AML-193 (cell line): ENCODE results near the gene THSD4.

Source experiments
- DNase-seq, 2 experiments: peaks; one replicate each; lab custom pipeline; 2025; lab: John Stamatoyannopoulos, UW

The THSD4 gene

DNA sequence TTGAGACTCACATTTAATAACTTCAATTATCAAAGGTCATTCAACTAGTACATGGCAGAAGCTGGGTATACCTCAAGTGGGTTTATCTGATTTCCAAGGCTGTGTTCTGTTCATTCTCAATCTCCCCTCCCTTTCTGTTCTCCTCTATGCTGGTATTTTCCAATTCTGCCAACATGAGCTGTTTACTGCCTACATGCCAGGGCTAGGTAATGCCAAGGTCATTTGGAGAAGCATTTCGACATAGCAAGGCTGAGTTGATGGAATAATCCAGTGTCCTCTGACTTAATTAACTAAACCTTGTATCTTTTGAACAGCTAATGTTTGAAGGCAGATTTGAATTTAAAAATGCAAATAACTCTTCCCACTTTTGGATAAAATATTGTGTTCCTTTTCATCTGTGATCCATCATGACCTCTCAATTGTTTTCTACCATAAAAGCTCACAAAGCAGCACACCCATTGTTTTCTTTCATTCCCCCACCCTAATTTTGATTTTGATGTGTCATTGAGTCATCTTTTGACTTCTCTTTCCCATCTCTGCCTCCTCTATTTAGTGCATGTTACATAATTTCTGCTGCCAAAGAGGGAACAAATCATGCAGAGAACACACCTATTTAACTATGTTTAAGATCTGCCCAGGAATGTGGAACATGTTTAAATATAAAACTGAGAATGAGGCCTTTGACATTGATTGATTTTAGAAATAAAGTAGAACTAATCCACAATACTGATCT is 386.2 kb downstream of the THSD4 start:
- no peak for DNase-seq

DNA sequence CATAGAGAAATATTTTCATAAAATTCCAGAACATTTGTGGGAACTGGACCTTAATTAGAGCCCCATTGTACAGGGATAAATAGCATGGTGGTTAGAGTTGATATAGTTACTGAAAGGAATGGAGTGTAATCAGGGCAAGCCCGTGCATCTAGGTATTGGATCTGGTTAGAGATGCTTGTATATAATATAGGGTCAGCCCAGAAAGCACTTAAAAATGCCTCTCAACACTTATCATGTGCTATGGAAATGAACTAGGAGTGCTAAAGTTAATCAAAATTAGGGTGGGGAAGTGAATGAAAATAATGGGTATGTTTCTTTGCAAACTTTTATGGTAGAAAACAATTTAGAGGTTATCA is 386.8 kb downstream of the THSD4 start:
- DNase-seq = no peak

DNA sequence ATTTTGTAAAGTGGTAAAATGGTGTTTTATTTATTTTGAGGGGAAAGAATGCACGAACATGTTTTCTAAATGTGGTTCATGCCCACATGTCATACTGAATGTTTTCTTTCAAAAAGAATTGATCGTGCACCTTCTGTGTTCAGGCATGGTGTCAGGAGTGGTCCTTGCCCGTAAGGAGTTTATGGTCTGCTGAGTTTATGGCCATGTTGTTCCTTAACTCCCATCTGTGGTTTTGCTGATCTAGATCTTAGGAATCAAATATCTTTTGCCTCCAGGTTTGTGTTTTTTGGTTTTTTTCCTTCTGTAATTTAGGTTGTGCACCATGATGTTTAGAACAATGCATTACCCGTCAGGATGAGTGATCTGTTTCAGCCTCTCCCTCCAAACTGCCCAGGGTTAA is 390.7 kb downstream of the THSD4 start:
- no peak for DNase-seq

DNA sequence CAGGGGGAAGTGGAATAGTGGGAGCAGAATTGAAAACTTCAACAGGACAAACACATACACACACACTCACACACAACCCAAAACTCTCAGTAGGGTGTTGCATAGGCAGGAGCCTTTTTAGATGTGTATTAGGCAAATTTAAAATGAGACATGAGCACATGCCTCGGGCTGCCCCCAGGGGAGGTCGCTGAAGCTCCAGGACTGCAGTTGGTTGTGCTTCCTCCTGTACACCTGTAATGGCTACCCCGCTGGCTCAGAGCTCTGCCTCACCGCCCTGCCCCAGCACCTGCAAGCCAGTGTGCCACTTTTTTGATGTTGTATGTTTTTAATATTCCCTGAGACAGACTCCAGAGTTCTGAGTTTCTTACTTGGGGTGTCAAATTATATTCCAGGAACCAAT is 391.7 kb downstream of the THSD4 start:
- DNase-seq = no peak

DNA sequence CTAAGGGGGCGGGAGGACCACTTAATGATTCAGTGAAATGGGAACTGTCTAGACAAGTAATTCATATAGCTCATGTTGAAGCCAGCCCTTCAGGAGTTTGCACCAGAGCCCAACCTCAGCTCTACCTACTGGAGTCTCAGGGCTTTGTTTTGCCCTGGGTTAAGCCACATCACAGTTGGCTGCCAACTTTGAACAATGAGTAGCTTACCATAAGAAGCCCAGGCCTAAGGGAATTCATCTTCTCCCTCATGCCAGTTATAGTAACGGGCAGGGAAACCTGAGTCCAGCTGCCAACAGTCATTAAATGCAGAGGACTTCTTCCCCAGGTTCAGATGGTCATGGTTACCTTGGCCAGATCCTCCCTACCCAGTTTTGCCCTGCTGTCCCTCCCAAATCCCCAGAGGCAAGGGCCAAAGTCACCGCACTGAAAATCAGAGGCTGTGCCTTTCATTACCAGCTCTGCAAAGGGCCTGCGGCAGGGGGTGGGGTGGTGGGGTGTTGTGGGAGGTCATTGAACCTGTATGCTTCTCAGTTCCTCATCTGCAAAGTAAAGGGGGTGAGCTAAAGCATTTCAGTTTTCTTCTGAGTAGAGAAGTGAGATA is 392.9 kb downstream of the THSD4 start:
- no peak for DNase-seq

DNA sequence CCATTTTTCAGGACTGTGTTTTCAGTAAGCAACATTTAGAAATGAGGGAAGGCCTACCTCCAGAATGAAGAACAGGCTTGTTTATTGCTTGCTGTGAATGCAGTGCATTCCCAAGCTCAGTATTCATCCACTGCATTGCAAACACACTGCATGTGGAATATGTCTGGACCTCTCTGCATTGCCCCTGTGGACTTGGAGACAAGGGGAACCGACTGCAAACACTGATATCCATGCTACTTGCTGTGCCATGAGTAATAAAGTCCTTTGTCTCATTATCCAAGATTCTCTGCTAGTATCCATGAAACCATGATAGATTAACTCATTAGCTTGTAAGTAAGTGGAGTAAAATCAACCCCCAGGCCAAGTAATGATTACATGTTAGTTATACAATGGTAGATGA is 393.9 kb downstream of the THSD4 start:
- DNase-seq = no peak

DNA sequence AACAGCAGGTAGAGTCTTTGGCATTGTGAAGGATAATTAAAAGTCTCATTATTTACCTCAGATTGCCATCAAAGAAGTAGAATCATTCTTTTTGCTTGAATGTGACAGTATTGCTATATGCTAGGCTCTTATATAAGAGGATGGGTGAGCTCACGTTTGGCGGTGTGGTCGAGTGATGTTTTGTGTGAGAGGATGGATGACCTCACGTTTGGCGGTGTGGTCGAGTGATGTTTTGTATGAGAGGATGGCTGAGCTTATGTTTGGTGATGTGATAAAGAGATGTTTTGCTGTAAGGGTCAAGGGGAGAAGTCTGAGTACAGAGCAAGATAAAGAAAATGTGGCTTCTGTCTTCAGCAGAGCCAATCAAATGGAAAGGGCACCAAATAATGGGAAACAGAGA is 395.5 kb downstream of the THSD4 start:
- DNase-seq = no peak

DNA sequence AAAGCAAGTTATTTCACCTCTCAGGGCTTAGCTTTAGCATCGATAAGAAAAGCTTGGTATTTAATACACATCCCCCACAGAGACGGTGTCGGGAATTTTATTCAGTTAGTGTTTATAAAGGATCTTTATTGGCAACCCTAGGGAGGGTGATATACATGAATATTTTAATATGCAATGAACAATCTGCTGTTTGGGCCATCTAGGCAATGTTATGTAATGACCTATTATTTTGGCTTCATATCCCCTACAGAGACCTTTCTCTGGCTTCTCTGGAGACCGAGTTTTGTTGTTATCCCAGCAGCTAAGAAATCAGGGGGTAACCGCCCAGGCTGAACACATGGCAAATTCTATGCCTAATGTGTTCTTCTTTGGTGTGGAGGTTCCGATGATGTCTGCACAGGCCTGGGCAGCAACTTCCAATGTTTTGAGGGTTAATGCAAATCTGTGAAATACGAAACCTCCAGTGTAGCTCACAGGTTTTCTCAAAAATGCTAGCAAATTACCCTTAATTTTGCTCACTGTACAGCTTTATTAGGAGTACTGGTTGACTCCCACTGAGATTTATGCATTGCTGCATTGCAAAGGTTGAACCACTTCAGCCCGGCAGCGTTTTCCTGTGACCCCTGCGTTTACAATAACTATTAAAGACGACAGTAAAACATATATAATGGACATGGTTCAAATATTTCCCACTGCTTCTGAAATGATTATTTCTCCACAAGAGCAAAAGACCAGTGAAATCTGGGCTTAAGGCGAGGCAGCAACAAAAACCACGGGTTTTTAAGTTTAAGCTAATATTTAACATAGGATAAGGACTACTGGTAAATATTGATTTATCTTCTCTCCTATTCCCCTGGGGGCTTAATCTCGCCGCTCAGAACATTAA is 396.8 kb downstream of the THSD4 start:
- no peak for DNase-seq

DNA sequence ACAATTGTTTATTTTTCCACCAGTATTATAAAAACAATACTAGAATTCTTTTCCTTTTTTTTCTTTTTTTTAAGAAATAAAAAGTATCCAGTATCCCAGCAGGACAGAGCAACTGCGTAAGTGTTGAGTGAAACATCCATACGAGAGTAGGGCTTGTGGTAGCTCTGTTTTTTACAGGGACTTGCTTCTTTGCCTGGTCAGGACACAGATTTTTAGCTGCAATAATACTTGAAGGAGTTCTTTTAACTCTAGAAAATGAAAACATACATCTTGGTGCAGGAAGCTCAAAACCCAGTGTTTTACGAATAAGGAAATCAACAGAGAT is 397.4 kb downstream of the THSD4 start:
- DNase-seq = no peak

DNA sequence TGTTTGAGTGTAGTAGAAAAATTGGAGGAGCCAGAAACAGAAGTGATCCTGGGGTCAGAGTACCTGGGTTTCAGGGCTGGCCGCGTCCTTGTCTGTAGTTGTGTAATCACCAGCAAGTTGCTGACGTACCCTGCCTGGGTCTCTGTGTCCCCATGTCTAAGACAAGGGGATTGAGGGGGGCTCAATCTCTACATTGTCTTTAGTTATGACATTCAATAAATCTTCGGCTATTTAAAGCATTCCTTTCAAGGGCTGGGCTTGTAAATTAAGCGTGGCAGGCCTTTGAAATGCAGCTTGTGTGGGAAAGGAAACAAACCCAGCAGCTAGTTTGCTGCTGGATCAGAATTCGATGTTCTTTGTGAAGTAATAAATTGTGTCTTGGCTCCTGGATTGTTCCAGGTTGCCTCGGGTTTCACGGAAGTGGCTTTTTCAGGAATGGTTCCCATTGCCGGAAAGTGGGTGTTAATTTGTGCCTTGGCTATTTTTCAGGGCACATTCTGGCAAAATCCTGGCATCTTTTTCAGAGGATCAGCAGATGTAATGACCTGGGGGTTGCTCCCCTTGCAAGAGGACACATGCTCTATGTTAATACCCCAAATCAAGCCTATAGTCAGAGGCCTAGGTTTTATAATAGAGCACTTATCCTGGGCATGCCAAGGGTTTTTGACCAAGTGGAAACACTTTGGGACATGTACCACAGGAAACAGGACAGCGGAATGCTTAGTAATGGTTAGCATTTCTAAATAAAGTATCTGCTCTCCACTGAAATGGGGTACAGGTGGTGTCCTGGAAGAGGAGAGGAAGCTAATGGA is 400.3 kb downstream of the THSD4 start:
- no peak for DNase-seq

DNA sequence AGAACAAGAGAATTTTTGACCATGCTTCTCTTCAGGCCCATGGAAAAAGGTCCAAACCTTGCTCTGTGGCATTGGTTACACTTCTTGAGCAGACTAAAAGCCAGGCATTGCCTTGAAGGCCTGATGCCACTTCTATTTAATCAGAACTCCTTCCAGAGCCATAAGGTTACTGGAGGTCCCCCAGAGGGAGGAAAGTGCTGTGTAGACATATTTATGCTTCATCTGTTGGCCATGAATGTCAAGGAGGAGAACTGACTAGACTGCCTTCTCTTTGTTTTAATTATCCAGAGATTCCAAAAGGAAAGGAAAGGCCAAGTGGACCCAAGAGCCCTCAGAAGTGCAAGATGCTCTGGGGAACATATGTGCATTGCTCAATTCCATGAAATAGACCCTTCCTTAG is 402.5 kb downstream of the THSD4 start:
- no peak for DNase-seq

DNA sequence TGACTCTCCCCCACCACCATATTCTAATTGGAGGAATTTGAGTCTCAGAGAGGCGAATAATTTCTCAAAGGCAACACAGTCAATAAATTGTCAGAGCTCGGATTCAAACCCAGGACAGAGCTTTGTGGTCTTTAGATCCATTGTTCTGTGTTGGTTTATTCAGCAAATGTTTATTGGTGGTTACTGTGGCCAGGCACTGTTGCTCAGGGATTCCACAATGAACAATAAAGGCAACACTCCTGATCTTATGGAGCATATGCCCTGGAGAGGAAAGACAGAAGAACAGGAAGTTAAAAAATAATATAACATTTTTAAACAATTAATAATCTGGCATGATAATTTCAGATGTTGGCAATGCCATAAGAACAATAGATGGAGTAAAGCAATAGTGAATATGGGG is 403.4 kb downstream of the THSD4 start:
- no peak for DNase-seq

DNA sequence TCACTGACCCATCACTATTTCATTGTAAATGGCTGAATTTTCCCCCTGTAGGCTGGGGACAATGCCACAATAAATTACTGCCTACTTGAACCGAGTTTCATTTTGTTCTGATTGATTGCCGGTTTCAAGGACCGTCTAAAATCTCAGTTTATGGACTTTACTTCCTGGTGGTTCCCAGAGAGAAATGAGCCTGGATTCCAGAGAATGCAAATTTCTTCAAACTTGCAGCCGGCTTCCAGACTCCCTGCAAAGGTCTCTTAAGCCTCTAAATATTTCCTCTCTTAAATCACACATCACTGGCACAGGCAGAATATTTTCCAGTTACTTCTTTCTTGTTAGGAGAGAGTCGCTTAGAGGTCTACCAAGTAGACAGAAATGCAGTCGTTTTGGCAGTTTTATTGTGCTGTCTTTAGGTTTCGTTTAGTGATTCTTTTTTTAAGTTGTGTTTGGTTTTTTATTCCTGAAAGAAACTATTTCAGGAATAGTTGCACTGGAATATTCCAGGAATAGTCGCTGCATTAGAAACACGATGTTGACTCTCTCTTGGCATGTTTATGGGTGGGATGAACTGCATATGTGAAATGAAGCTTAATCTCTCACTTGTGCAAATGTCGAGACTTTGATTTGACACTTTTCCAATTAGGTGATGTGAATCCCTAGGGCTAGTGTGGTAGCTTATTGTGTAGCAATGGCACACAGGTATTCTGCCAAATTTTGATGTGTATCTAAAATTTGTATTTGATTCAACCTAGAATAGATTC is 411.0 kb downstream of the THSD4 start:
- no peak for DNase-seq

DNA sequence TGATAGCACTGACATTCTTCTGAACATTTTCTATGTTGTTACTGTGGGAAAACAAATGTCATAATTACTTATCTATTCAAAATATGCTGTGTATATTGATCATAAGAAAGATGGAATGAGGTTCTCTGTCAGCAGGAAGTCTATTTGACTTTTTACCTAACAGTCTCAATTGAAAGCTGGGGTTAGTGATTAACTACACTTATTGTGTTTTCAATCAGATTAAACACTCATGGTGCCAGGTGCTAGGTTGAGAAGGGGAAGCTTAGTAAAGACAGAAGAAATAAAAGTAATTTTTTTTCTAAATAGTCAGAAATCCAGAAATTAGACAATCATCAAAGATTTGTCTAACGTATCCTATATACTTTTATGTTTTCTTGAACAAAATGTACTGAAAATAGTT is 414.1 kb downstream of the THSD4 start:
- DNase-seq = no peak

DNA sequence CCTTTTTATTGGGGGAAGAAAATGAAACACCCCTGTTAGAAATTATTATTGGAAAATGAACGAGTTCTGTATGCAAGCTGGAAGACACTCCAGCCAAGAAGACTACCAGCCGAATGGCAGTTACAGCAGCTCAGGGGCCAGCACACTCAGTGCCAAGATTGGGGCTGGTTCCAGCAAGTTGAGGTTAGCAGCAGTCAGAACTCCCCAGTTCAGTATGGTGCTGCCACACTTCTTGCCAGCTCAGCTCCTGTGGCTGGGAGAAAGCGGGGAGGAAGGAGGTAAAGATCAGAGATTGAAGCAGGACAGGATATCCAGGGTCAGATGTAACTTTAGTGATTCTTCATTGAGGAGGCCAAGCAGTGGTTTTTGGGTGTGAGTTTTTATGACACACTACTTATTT is 414.8 kb downstream of the THSD4 start:
- no peak for DNase-seq

DNA sequence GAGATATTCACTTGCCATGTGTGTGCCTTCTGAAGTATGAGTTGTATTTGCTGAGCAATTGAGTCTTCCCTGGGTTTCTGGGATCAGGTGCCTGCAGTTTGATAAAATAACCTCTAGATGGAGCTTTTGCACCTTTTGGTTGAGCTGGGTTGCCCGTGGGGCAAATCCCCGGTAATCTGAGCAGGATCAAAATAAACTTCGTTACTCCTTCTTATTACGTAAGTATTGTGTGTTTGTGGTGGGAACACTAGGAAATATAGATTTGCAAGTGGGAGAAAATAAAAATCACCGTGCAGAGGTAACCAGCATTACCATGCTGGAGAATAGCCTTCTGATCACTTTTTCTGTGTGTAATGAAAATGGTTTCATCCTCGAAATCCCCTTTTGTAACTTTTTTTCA is 417.7 kb downstream of the THSD4 start:
- peak; percentile 20 to 25 for DNase-seq

DNA sequence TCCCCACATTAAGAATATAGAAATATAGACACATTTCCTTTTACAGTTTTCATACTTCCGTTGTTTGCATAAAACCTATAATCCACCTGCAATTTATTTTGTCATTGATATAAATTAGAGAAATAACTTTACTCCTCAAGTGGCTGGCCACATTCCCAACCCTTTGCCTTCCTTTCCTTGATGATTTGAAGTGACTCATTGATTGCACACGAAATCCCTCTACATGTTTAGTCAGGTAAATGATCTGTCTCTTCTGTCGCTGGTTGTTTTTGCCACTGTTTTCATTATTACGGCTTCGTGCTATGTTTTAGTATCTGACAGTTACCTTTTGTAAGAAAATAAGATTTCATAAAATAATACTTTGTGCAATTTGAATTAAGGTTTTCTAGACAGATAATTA is 422.9 kb downstream of the THSD4 start:
- no peak for DNase-seq

DNA sequence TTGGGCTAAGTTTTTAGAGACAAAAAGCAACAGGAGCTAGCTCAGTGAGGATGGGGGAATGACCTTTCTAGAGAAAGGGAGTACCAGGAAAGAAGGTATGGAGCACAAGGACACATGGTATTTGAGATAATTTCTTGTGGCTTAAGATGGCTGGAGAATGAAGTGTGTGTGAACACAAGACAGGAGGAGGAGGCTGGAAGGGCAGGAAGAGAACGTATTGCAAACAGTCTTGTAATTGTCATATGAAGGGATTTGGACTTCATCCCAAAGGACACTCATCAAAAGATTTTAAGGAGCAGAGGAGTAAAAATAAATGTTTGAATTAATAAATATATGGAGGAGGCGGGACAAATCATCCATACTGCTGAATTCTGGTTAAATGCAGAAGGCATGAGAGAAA is 426.5 kb downstream of the THSD4 start:
- DNase-seq = no peak

DNA sequence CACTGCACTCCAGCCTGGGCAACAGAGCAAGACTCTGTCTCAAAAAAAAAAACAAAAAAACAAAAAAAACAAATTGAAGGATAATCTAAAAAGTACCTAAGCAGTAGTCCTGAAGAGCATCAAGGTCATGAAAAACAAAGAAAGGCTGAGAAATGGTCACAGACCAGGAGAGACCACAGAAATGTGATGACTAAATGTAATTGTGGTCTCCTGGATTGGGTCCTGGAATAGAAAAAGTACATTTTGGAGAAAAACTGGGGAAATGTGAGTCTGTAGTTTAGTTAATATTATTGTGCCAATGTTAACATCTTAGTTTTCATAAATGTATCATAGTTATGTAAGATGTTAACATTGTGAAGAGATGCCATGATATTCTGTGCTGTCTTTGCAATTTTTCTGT is 427.6 kb downstream of the THSD4 start:
- no peak for DNase-seq

DNA sequence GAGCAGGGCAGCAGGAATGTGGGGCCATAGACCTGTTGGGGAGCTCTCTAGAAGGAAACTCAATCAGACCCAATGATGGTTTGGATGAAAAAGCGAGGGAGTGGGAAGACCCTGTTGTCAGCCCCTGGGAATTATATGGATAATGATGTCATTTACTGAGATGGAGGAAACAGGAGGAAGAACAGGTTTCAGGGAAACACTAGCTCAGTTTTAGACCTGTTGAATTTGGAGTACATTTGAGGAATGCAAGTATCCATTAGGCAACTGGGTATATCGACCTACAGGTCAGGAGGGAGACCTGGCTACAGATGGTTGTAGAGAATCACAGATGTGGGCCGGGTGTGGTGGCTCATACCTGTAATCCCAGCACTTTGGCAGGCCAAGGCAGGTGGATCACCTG is 428.1 kb downstream of the THSD4 start:
- DNase-seq = no peak

DNA sequence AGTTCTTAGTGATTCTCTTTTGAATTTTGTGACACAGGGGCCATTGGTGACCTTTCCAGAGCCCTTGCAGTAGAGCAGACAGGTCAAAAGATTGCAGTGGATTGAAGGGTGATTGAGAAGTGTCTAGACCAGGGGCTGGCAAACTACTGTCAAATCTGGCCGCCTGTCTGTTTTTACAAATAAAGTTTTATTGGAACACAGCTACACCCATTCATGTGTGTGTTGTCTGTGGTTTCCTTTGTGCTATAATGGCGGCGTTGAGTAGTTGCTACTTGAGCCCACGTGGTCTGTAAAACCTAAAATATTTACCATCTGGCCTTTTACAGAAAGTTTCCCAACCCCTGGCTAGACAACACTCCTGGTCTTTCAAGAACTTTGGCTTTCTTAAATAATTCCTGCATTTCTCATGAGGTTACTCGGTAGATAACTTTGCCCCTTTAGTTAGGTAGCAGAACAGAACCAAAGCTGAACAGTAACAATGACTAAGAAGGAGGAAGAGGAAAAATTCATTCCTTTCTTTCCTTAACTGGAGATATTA is 430.0 kb downstream of the THSD4 start:
- no peak for DNase-seq

DNA sequence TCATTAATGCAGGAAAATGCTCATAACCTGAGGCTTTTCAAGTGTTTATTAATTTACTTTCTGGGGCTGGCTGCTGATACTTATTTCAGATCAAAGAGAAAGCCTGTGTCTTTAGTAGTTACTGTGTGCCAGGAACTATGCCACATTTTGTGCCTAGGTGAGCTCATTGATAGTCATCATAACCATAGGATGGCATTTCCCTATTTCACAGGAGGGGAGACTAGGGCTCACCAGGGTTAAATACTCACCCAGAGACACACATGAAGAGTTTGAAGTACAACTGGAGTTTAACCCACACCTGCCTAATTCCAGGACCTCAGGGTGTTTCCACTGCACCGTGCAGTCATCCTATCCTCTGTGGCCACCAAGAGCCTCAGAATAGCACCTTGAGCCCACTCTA is 430.7 kb downstream of the THSD4 start:
- no peak for DNase-seq
